T-helper 9 cell (primary cell): Measurements from ENCODE around the gene AHRR.
"Not testable (repeated sequence)": the region's sequence is repeated elsewhere in the genome, so short reads cannot be mapped to it uniquely, and the experiment has no call there.

Source experiments
- DNase-seq: peaks from one replicate; pipeline ENCODE4 v3.0.0-alpha.2; 2020
- total RNA-seq, 2 donors: gene quantifications; one replicate each; lab custom pipeline; 2026; lab: John Stamatoyannopoulos, UW

The AHRR gene
- total RNA-seq: 0 to 0.21 reads per million in 2 donors

DNA sequence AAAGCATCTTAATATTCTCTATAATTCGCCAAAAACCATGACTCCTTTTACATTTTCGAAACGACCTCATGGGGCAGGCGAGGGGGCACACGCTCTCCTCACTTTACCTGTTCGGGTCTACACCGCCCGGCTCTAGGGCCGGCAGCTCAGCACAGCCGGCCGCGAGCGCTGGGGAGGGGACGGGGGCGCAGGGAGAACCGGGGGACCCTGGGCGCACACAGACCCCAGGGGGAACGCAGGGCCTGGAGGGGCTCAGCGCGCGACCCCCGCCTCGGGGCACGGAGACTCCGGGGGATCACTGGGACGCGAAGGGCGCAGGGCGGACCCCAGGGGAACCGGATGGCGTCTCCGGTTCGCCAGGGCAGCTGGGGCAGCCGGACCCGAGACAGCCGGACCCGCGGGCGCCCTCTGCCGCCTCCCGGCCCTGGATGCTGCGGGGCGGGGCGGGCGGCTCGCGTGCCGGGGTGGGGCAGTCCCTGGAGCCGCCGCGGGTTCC, at the start of gene AHRR:
TSS of gene AHRR (plus strand) at position 485 of the 496 bp plus-strand sequence. CDS start 22,189 bp downstream, outside the sequence.
- no peak for DNase-seq

DNA sequence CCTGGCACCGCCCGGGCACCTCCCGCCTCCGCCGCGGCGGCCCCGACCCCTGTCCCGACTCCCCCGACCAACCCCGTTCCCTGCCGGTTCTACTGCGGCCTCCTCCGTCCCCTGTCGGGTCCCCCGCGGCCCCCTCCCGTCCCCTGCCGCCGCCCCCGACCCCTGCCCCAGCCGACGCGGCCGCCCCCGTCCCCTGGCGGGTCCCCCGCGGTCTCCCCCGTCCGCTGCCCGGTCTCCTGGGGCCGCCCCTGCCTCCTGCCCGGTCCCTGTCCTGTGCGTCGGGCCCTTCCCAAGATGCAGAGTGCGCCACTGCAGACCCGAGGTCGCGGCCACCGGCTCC, 49.7 kb upstream of the AHRR start:
- DNase-seq: not testable (repeated sequence)

DNA sequence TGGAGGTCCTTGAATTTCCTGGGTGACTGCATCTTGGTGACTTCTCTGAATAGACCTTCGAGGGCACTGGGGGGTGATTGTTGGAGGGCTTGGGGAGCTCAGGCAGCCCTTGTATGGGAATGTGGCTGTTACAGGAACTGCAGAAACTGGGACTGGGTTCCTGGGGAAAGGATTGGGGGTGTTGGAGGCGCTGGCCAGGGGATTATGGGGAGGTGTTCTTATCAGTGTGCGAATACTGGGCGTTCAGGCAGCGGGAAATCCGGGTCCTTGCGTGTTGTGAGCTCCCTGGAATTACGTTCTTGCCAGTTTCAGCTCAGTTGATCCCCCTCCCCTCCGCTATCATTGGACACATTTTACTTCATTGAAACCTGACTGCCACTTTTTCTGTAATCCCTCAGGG, 48.4 kb upstream of the AHRR start:
- DNase-seq: not testable (repeated sequence)

DNA sequence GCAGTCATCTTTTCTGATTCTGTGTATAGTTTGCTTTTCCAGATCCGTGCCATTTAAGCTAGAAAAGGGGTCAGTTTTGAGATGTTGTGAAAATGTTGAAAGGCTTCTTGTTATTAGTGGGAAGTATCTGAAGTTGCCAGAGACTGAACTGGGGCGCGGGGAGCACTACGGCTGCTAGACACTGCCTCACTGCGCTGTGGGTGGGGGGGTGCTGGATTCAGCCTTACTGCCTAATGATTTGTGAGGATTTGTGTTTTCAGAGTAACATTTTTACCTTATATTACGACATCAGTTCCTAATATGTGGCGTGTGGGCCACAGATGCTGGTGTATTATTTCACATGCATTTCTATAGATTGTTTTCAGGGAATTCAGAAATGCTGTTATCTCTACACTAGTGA, 48.0 kb upstream of the AHRR start:
- DNase-seq: not testable (repeated sequence)

- DNase-seq: not testable (repeated sequence)
Observed at GRCh38 chr5:274346-274745, 47.2 kb upstream of the AHRR start.

GRCh38 chr5:278646-279045, 42.9 kb upstream of the AHRR start:
- no peak for DNase-seq

DNA sequence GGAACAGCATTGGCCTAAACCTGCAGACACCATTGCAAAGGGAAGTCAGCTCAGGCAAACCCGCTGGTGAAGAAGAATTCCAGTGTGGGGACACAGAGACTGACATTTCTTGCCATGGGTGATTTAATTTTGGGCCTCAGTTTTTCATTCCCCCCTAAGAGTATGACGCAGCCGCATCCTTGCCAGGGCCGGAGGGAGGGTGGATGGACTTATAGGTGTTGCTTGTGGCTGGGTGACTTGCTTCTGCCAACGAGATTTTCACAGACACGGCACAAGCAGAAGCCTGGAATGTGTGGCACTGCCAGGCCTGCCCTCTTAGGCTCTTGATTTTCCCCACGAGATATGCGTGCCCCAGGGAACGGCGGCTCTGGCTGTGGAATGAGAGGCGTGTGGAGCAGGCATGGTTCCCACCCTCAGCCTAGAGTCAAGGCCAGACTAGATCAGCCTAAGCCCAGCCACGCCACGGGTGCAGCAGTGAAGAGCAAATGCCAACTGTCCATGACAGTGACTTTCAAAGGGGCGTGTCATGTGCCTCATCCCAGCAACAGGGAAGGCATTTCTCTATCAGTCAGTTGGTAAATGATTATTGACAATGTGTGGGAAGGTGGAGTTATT, 42.4 kb upstream of the AHRR start:
- DNase-seq: not testable (repeated sequence)

- DNase-seq: no peak
Observed at GRCh38 chr5:285991-286557, 35.4 kb upstream of the AHRR start.

GRCh38 chr5:290200-290599, 31.3 kb upstream of the AHRR start:
- not testable (repeated sequence) for DNase-seq

- not testable (repeated sequence) for DNase-seq
Observed at GRCh38 chr5:291345-291744, 30.2 kb upstream of the AHRR start.

DNA sequence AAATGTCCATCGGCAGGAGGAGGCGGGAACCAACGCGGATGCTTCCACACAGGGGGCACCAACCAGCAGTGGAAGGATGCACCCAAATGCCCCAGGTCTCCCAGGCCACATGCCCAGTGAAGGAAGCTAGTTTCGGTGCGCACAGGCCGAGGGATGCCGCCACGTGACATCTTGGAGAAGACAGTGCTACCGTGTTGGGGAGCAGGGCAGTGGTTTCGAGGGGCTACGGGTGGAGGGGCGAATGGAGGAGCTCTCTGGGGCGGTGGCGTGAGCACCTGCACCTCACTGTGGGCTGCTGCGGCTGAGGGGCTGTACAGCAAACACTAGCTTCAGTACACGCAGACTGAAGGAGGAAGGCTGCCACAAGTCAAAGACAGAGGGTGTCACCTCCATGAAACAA, 26.7 kb upstream of the AHRR start:
- DNase-seq: not testable (repeated sequence)

DNA sequence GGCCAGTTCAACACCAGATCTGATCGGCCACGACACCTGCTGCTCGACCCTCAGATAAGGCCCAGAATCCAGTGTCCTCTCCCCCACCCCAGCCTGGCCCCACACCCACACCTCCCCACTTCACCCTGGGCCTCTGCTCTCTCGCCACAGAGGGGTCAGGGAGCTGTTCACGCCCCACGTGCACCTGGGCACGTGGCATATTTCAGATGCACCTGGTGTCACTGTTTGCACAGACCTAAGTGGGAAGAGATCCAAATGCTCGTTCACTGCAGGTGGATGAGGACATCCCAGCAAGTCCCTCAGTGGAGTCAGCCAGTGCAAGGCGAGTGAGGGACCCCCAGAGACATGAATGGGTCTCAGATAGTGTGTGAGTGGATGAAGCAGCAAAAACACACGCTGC, 25.3 kb upstream of the AHRR start:
- DNase-seq: not testable (repeated sequence)

DNA sequence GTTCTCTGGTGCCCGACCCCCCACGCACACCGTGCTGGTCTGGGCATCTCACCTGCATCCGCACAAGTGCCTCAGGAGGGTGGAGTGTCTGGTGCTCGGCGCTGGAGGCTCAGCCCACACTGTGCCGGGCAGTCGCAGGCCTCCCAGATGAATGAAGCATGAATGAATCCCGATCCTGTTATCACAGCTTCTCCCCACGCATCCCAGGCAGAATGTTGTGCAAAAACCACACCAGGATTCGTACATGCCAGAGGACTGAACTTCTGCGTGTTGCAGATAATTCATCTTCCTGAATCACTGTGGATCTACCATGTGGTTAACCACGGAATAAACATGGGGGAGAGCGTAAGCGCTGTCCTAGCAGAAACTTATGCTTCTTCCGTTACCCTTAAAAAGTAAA, 24.6 kb upstream of the AHRR start:
- not testable (repeated sequence) for DNase-seq

DNA sequence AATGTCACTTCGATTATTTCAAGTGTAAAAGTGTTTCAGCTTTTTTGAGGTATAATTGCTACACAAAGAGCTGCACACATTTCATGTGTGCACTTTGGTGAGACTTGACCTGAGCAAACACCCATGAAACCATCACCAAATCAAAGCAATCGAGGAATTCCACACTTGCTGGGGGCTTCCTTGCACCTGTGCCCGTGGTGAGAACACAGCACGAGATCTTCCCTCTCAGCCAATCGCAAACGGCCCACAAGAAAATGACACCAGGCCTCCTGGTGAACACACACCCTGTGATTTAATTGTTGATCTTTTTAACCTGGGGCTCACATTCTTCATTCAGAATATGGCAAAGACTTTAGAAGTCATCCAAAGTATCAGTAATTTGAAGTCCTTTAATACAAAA, 24.1 kb upstream of the AHRR start:
- DNase-seq: not testable (repeated sequence)

GRCh38 chr5:297991-298736, 23.4 kb upstream of the AHRR start:
- DNase-seq: not testable (repeated sequence)

GRCh38 chr5:298737-299125, 22.8 kb upstream of the AHRR start:
- no peak for DNase-seq

DNA sequence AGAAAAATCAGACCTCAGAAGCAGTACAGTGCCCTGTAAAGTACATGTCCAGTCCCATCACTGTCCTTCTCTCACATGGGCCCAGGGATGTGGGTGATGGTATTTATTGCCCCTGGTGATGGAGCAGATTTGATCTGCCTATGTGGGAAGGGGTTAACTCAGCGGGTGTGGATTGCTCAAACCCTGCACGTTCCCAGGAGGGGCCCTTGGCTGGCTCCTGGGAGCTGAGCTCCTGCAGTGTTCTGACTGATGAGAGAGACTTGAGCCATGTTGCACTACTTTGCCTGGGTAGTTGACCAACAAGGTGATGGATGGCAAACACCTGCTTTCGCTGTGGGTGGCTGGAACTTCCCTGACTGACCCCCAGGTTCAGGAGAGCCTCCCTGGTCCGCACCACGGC, 21.6 kb upstream of the AHRR start:
- not testable (repeated sequence) for DNase-seq

DNA sequence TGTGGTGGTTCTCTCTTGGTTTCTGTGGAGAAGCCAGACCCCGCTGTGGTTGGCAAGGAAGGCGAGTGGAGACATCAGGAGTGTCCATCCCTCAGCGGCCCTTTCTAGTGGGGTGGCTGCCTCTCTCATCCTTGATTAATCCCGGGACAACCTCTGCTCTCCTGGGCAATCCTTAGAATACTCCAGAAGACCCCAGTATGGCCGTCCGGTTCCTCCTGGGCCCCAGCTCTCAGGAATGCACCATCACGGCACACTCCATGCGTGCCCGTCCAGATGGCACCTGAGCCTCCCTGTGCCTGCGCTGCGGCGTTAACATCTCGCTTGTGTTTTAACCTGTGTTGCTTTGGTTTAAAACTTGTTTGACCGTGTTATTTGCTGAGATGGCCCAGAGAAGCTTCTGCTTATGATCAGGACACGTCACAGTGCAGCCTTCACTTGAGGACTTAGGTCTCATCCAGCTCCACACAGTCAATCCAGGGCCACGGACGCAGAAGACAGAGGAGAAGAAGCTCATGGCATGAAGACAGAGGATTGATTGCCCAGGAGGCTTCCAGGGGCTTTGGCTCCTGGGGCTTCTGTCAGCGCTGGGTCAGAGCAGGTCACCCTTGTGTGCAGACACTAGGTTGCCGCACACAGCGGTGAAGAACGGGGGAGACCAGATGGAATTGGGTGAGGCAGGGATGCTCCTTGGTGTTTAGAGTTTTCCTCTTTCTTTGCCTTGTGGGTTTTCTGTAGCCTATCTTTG, 20.7 kb upstream of the AHRR start:
- not testable (repeated sequence) for DNase-seq

DNA sequence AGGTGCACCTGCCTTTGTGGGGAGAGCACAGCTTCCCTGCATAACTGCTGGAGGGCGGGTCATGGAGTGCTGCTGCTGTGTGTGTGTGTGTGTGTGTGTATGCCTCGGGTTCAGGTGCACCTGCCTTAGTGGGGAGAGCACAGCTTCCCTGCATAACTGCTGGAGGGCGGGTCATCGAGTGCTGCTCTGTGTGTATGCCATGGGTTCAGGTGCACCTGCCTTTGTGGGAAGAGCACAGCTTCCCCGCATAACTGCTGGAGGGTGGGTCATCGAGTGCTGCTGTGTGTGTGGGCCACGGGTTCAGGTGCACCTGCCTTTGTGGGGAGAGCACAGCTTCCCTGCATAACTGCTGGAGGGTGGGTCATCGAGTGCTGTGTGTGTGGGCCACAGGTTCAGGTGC, 19.1 kb upstream of the AHRR start:
- DNase-seq: not testable (repeated sequence)

DNA sequence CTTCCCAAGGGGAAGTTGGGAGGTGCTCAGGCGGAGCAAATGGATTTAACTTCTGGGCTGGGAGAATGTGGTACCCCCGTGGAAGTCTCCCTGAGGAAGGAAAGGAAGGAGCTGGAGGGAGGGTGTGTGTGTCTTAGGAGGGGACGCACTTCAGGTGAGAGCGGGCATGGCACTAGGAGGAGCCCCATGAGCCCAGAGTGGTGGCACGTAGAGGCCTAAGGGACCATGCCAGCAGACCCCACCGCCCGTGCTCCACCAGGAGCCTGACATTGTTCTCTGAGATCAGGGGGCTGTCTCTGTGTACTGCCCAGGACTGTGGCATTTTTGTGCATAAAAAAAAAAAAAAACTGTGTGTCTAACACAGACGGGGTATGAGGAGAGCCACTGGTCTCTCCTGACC, 18.5 kb upstream of the AHRR start:
- DNase-seq: no peak

DNA sequence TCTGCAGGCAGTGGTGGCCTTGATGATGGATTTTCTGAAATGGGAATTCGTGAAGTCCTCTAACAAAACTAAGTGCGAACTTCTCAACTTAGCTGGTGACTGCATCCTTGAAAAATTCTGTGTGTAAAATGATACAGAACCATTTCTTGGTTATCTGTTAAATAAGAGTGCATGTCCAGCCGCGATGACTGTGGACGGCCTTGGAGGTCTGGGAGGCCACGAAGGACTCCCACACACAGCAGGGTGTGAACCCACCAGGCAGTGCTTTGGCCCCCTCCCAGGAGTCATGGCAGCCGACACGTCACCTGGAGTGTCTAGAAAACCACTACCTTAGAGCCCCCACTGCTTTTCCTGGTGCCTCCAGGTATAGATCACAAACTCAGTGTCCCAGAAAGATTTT, 17.8 kb upstream of the AHRR start:
- DNase-seq: not testable (repeated sequence)

DNA sequence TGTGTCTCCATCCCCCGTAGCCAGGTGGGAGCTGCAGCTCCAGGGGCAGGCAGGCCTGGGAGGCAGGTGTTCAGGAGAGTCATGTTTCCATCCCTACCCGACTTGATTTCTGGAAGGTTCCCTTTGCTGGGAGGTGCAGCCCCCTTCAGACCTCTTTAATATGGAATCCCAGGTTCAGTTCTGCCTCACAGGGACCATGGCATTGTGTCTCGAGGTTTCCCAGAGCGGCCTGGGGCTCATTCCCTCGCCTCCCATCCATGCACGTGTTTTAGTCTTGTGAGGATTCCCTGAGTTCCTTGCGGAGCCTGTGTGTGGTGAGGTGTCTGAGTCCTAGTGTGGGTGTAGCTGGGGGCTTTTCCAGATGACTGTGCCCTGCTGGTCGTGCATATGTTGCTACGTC, 16.5 kb upstream of the AHRR start:
- DNase-seq: no peak

DNA sequence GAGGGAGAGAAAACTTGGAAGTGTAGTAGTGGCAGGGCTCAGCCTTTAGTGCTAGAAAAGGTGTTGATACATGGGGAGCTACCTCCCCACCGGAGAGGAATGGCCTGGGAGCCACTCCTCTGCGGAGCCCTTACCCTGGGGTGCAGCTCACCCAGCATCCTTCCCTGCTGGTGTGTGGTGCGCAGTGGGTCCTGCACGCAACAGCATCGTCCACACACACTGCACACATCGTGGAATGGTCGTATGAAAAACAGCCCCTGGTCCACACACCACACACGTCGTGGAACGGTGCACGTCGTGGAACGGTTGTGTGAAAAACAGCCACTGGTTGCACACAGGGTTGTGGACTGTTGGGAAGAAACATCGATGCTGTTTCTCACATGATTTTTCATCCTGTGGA, 16.1 kb upstream of the AHRR start:
- no peak for DNase-seq
